ENCODE data around the gene SGMS1. TPM values are rescaled to one million over a fixed set of nuclear protein-coding genes. Genes with fewer than 3 reads are reported as not detected.
A peak's percentile ranks its signal among the peaks of the same experiment; 100 is the strongest.

Gene SGMS1
- total and polyA plus RNA-seq, 8 donors, result 47.0 to 58.1 (median 54.0) TPM

DNA sequence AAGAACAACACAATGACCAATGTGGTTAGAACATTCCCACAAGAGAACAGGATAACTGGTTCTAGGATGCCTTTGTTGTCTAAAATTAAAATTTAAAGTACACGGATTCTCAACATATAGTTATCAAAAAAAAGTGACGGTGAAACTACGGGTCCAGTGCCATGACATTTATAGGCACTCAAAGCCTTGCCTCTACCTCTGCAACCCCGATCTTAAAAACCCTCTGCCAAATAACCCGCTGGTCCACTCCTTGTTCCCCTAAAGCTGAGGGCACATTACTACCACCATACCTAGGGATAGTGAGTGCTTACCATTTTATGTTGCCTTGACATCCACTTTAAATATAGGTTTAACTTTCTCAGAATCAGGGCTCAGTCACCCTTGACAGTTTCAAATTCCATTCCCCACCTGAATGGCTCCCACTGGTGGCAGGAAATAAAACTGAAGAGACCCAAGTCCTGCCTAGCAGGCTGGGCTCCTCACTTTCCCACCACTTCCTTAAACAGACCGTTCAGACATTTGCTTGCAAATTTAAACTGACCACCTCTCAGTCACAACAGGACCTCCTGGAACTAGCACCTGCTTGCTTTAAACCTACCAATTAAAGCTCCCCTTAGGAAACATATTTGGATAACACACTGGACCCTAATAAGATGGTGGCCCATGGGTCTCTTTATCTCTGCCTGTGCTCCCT, 202.6 kb downstream of the SGMS1 start:
- DNase-seq, result peak in 1 of 4 donors; percentile 37
- no peaks in the 10 kb centered on the region for H3K36me3 ChIP-seq
- H3K27me3 ChIP-seq, result peaks cover 0 to 7% of the 10 kb centered on the region in 2 donors
- H3K4me3 ChIP-seq, result no peak overlapping the region
- H3K27ac ChIP-seq, result peak overlapping the region in 1 of 2 donors; percentile 67
- ATAC-seq, result peak; percentile 54
- TF ChIP-seq, protein P1, sequence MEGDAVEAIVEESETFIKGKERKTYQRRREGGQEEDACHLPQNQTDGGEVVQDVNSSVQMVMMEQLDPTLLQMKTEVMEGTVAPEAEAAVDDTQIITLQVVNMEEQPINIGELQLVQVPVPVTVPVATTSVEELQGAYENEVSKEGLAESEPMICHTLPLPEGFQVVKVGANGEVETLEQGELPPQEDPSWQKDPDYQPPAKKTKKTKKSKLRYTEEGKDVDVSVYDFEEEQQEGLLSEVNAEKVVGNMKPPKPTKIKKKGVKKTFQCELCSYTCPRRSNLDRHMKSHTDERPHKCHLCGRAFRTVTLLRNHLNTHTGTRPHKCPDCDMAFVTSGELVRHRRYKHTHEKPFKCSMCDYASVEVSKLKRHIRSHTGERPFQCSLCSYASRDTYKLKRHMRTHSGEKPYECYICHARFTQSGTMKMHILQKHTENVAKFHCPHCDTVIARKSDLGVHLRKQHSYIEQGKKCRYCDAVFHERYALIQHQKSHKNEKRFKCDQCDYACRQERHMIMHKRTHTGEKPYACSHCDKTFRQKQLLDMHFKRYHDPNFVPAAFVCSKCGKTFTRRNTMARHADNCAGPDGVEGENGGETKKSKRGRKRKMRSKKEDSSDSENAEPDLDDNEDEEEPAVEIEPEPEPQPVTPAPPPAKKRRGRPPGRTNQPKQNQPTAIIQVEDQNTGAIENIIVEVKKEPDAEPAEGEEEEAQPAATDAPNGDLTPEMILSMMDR (IDR thresholded peaks at IDR 0.05), result peak; percentile 68 to 82
- intact Hi-C loops (cut with DNase I), result no loop called here
- no peaks in the 10 kb centered on the region for H3K9me3 ChIP-seq
- H3K4me1 ChIP-seq, result peaks cover 19 to 49% of the 10 kb centered on the region in 2 donors

DNA sequence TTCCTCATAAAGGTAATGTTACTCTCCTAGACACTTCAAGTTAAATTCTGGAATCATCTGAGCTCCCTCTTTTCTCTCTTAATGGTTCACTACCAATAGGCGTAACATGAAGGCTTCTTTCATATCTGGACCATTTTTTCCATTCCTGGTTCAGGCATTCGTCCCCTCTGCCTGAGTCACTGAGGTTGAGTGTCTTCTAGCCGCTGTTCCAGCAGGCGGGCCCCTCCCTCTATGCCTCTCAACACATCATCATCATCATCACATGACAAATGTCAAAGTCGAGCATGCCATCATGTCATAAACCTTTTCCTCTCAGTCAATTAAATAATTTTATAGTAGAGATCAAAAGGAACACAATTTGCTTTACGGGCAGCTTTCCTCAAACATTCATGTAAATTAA, 203.6 kb downstream of the SGMS1 start:
- Histone ChIP-seq H3K27me3 (peaks cover 0 to 7% of the 10 kb centered on the region in 2 donors), H3K4me3 (no peak overlapping the region), H3K36me3 (no peaks in the 10 kb centered on the region), H3K27ac (no peak overlapping the region), H3K9me3 (no peaks in the 10 kb centered on the region), H3K4me1 (peaks cover 23 to 55% of the 10 kb centered on the region in 2 donors)
- intact Hi-C loops (cut with DNase I), result no loop called here
- no peak for DNase-seq
- TF ChIP-seq, protein P1 (IDR thresholded peaks at IDR 0.05), result no peak
- ATAC-seq, result no peak

DNA sequence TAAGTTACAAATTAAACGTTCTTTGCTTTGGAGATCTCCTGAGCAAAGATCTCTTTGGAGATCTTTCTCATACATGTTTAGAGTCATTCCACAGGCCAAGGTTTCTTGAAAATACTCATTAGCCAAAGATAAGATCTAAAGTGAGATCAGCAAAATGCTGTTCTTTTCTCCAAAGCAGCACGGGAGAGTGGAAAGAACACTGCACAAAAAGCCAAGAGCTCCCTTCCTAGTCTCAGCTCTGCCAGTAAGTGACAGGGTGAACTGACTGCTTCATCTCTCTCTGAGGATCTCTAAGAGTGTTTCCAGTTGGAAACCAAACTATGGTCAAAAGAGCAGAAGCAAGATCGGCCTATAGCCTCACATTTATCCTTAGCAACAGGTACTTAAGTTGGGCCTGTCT, 204.0 kb downstream of the SGMS1 start:
- no peak for DNase-seq
- ATAC-seq, result no peak
- Histone ChIP-seq H3K27ac (no peak overlapping the region), H3K27me3 (peaks cover 0 to 7% of the 10 kb centered on the region in 2 donors), H3K9me3 (no peaks in the 10 kb centered on the region), H3K36me3 (no peaks in the 10 kb centered on the region), H3K4me3 (no peak overlapping the region), H3K4me1 (peaks cover 23 to 60% of the 10 kb centered on the region in 2 donors)
- intact Hi-C loops (cut with DNase I), result loop anchor here in 1 of 2 donors (5.0 kb wide), 1 partner anchor 203 kb away; the partner anchor contains the start of gene SGMS1
- TF ChIP-seq, protein P1 (IDR thresholded peaks at IDR 0.05), result no peak

DNA sequence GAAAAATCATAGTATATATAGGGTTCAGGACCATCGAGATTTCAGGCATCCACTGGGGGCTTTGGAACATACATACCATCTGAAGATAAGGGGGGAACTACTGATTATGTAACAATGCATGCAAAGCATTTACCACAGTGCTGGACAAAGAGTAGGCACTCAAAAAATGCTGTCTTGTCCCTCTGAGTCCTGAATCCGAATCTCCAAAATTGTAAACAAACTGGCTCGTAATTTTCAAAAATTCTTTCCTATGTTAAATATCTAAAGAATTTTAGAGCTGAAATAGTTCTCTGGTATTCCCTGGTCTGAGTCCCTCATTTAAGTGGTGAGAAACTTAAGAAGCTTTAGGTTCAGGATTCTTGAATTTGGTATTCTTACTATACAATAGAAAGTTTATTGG, 204.7 kb downstream of the SGMS1 start:
- DNase-seq (no peak), ATAC-seq (no peak)
- H3K4me3 ChIP-seq, result no peak overlapping the region
- peaks cover 0 to 7% of the 10 kb centered on the region in 2 donors for H3K27me3 ChIP-seq
- peaks cover 23 to 65% of the 10 kb centered on the region in 2 donors for H3K4me1 ChIP-seq
- no peaks in the 10 kb centered on the region for H3K36me3 ChIP-seq
- H3K9me3 ChIP-seq, result no peaks in the 10 kb centered on the region
- TF ChIP-seq, protein P1 (IDR thresholded peaks at IDR 0.05), result no peak
- intact Hi-C loops (cut with DNase I), result loop anchor here in 1 of 2 donors (5.0 kb wide), 1 partner anchor 203 kb away; the partner anchor contains the start of gene SGMS1
- H3K27ac ChIP-seq, result peak overlapping the region; percentile 81 to 92
